ENCODE data around the gene PDAP1.

Gene PDAP1

DNA sequence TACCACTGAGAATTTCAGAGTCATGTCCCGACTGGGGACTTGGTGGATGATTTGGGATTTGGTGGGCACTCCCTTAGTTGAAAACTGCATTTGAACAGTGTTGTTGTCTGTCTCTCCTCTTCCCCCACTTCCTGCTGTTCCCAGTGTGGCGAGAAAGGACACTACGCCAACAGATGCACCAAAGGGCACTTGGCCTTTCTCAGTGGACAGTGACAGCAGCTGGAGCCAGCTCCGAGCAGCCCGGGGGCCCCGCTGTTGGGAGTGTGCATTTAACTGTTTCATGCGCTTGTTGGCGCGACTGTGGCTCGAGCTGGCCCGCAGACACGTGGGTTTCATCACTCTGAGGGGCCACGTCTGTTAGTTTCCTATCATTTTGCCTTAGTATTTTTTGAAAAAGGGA is 47.9 kb upstream of the PDAP1 start:
- peaks cover 6% of the 10 kb centered on the region for H3K4me1 ChIP-seq (ENCODE audit: control insufficient read depth, low read length)
- H3K4me2 ChIP-seq (ENCODE audit: low read length) = no peak overlapping the region
- no peaks in the 10 kb centered on the region for H3K9me2 ChIP-seq (replicated peaks; ENCODE audit: control insufficient read depth, low read length)
- H4K20me1 ChIP-seq (ENCODE audit: control insufficient read depth, insufficient read depth, low read depth, low read length) = peaks cover 6% of the 10 kb centered on the region; the same call in 1 of the 2 replicates
- H3K4me3 ChIP-seq (ENCODE audit: low read length) = no peak overlapping the region
- peaks cover 52% of the 10 kb centered on the region for H3K79me2 ChIP-seq (ENCODE audit: control insufficient read depth, low read length)
- H3F3A ChIP-seq (ENCODE audit: control insufficient read depth, insufficient read depth) = peaks cover 16% of the 10 kb centered on the region
- no peak overlapping the region for H3K27ac ChIP-seq (ENCODE audit: low read depth, low read length)
- H3K27me3 ChIP-seq (ENCODE audit: control insufficient read depth, low read length) = no peaks in the 10 kb centered on the region
- H3K9me3 ChIP-seq (ENCODE audit: control insufficient read depth, insufficient read depth, low read length) = no peaks in the 10 kb centered on the region
- H3K36me3 ChIP-seq (ENCODE audit: control insufficient read depth, low read length) = peaks cover 98% of the 10 kb centered on the region
- TF ChIP-seq, protein P1, sequence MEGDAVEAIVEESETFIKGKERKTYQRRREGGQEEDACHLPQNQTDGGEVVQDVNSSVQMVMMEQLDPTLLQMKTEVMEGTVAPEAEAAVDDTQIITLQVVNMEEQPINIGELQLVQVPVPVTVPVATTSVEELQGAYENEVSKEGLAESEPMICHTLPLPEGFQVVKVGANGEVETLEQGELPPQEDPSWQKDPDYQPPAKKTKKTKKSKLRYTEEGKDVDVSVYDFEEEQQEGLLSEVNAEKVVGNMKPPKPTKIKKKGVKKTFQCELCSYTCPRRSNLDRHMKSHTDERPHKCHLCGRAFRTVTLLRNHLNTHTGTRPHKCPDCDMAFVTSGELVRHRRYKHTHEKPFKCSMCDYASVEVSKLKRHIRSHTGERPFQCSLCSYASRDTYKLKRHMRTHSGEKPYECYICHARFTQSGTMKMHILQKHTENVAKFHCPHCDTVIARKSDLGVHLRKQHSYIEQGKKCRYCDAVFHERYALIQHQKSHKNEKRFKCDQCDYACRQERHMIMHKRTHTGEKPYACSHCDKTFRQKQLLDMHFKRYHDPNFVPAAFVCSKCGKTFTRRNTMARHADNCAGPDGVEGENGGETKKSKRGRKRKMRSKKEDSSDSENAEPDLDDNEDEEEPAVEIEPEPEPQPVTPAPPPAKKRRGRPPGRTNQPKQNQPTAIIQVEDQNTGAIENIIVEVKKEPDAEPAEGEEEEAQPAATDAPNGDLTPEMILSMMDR (IDR thresholded peaks at IDR 0.05; ENCODE audit: low read depth, low read length, poor library complexity, severe bottlenecking) = no peak
- TF ChIP-seq EZH2phosphoT487 (IDR thresholded peaks at IDR 0.05; ENCODE audit: borderline replicate concordance, low read length) = no peak

DNA sequence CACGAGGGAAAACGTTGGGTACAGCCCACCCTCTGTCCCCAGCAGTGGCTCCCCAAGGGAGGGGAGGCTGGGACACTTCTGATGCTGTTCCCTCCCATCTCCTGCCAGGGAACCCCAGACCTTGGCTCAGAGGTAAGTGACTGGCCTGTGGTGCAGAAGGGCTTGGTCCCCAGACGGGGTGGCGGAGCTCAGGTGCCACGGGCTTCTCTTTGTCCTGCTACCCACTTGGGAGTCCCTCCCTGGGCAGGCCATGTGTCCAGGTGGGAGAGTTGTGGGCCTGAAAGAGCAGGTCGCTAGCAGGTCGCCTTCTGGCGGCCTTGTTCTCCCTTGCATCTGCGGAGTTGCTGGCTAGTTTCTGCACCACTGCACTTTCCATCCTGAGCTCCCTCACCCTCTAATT is 47.5 kb upstream of the PDAP1 start:
- H3K4me3 ChIP-seq (ENCODE audit: low read length) = no peak overlapping the region

DNA sequence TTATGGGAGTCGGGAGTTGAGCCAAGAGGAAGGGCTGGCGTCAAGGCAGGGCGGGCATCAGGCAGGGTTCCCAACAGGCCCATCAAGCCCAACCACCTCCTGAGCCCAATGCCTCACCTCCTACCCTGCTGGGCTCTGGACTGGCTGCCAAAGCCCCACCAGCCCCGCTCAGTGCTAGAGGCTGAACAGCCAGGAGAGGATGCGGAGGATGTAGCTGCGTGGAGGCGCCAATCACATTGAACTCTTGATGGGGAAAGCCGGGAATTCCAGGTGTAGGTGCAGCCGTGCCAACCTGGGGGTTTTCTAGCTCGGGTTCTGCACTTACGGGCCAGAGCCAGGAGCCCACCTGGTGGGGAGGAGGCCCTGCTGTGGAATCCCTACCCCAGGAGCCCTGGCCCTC is 44.7 kb upstream of the PDAP1 start:
- no peaks in the 10 kb centered on the region for H3K27me3 ChIP-seq (ENCODE audit: control insufficient read depth, low read length)
- no peaks in the 10 kb centered on the region for H4K20me1 ChIP-seq (ENCODE audit: control insufficient read depth, insufficient read depth, low read depth, low read length)
- no peaks in the 10 kb centered on the region for H3F3A ChIP-seq (ENCODE audit: control insufficient read depth, insufficient read depth)
- H3K9me3 ChIP-seq (ENCODE audit: control insufficient read depth, insufficient read depth, low read length) = no peaks in the 10 kb centered on the region
- no peak overlapping the region for H3K27ac ChIP-seq (ENCODE audit: low read depth, low read length)
- H3K9me2 ChIP-seq (replicated peaks; ENCODE audit: control insufficient read depth, low read length) = no peaks in the 10 kb centered on the region
- H3K4me1 ChIP-seq (ENCODE audit: control insufficient read depth, low read length) = no peaks in the 10 kb centered on the region
- no peak overlapping the region for H3K4me3 ChIP-seq (ENCODE audit: low read length)
- peaks cover 97% of the 10 kb centered on the region for H3K36me3 ChIP-seq (ENCODE audit: control insufficient read depth, low read length)
- TF ChIP-seq EZH2phosphoT487 (IDR thresholded peaks at IDR 0.05; ENCODE audit: borderline replicate concordance, low read length) = no peak
- TF ChIP-seq, protein P1 (IDR thresholded peaks at IDR 0.05; ENCODE audit: low read depth, low read length, poor library complexity, severe bottlenecking) = no peak
- peaks cover 23% of the 10 kb centered on the region for H3K79me2 ChIP-seq (ENCODE audit: control insufficient read depth, low read length)
- no peak overlapping the region for H3K4me2 ChIP-seq (ENCODE audit: low read length)

More for the DNA sequence above, 47.5 kb upstream of the PDAP1 start:
- H3F3A ChIP-seq (ENCODE audit: control insufficient read depth, insufficient read depth) = peaks cover 13% of the 10 kb centered on the region
- H3K27me3 ChIP-seq (ENCODE audit: control insufficient read depth, low read length) = no peaks in the 10 kb centered on the region
- H3K9me3 ChIP-seq (ENCODE audit: control insufficient read depth, insufficient read depth, low read length) = no peaks in the 10 kb centered on the region
- peaks cover 6% of the 10 kb centered on the region; the same call in 1 of the 2 replicates for H4K20me1 ChIP-seq (ENCODE audit: control insufficient read depth, insufficient read depth, low read depth, low read length)
- H3K4me1 ChIP-seq (ENCODE audit: control insufficient read depth, low read length) = peaks cover 2% of the 10 kb centered on the region
- H3K79me2 ChIP-seq (ENCODE audit: control insufficient read depth, low read length) = peaks cover 48% of the 10 kb centered on the region
- peaks cover 97% of the 10 kb centered on the region for H3K36me3 ChIP-seq (ENCODE audit: control insufficient read depth, low read length)
- no peaks in the 10 kb centered on the region for H3K9me2 ChIP-seq (replicated peaks; ENCODE audit: control insufficient read depth, low read length)
- no peak overlapping the region for H3K4me2 ChIP-seq (ENCODE audit: low read length)
- TF ChIP-seq EZH2phosphoT487 (IDR thresholded peaks at IDR 0.05; ENCODE audit: borderline replicate concordance, low read length) = no peak
- TF ChIP-seq, protein P1 (IDR thresholded peaks at IDR 0.05; ENCODE audit: low read depth, low read length, poor library complexity, severe bottlenecking) = no peak
- H3K27ac ChIP-seq (ENCODE audit: low read depth, low read length) = no peak overlapping the region

Measured in DOHH2 (cell line).